GM23338 (cell line): Measurements from ENCODE around the gene AURKB. TPM values are rescaled to one million over a fixed set of nuclear protein-coding genes. Genes with fewer than 3 reads are reported as not detected.

Experiments used
- ATAC-seq: fragments of 200-7000 bp; cut with Tn5 transposase; 3 replicates; pipeline ENCODE4 v1.9.1; 2020
- DNase-seq: peaks from one replicate; pipeline ENCODE4 v3.0.0-alpha.2; 2015; ENCODE audit warnings: low spot score
- H2AFZ ChIP-seq: fragments of 200-600 bp; sonication (generic); 2 replicates; pipeline ENCODE4 v1.8.0; 2016; ENCODE audit warnings: antibody characterized with exemption, mild to moderate bottlenecking, moderate library complexity
- H3F3A ChIP-seq: fragments of 200-600 bp; sonication (generic); replicated peaks from 2 replicates; pipeline ENCODE4 v1.8.0; 2017; ENCODE audit warnings: antibody characterized with exemption, mixed run types, low read depth
- H3K27ac ChIP-seq: fragments of 200-600 bp; sonication (generic); 2 replicates; pipeline ENCODE4 v1.6.1; 2016; ENCODE audit warnings: low read depth
- H3K27me3 ChIP-seq: fragments of 200-600 bp; sonication (generic); 2 replicates; pipeline ENCODE4 v1.8.0; 2016; ENCODE audit warnings: mild to moderate bottlenecking, mixed run types, moderate library complexity; ENCODE audit not compliant: insufficient read depth
- H3K36me3 ChIP-seq: fragments of 200-600 bp; sonication (generic); 2 replicates; pipeline ENCODE4 v1.8.0; 2016; ENCODE audit warnings: mild to moderate bottlenecking; ENCODE audit not compliant: insufficient read depth
- H3K4me1 ChIP-seq: fragments of 200-600 bp; sonication (generic); 2 replicates; pipeline ENCODE4 v1.8.0; 2016; ENCODE audit warnings: mild to moderate bottlenecking, moderate library complexity; ENCODE audit not compliant: insufficient read depth
- H3K4me2 ChIP-seq: fragments of 200-600 bp; sonication (generic); 2 replicates; pipeline ENCODE4 v1.7.1; 2017; ENCODE audit warnings: mixed run types
- H3K4me3 ChIP-seq: fragments of 200-600 bp; sonication (generic); 2 replicates; pipeline ENCODE4 v1.6.1; 2016; ENCODE audit warnings: mixed run types
- H3K79me2 ChIP-seq: fragments of 200-600 bp; sonication (generic); replicated peaks from 2 replicates; pipeline ENCODE4 v1.8.0; 2017; ENCODE audit warnings: mild to moderate bottlenecking; ENCODE audit not compliant: insufficient read depth
- H3K9me2 ChIP-seq: fragments of 200-600 bp; sonication (generic); 2 replicates; pipeline ENCODE4 v1.8.0; 2017; ENCODE audit not compliant: insufficient read depth
- H4K20me1 ChIP-seq: fragments of 200-600 bp; sonication (generic); replicated peaks from 2 replicates; pipeline ENCODE4 v1.8.0; 2017; ENCODE audit warnings: mild to moderate bottlenecking; ENCODE audit not compliant: insufficient read depth
- H3K27ac Mint-ChIP-seq: 2 replicates; pipeline ENCODE4 v1.8.0; 2020; ENCODE audit warnings: inconsistent platforms, mild to moderate bottlenecking, moderate library complexity, mixed read lengths
- H3K27me3 Mint-ChIP-seq: 3 replicates; pipeline ENCODE4 v1.8.0; 2022; ENCODE audit warnings: low read depth, mild to moderate bottlenecking, moderate library complexity, mixed read lengths, inconsistent platforms; ENCODE audit not compliant: insufficient read depth, poor library complexity
- H3K36me3 Mint-ChIP-seq: 3 replicates; pipeline ENCODE4 v1.8.0; 2021; ENCODE audit warnings: low read depth, mild to moderate bottlenecking, inconsistent platforms, moderate library complexity, mixed read lengths
- H3K4me1 Mint-ChIP-seq: 3 replicates; pipeline ENCODE4 v1.8.0; 2020; ENCODE audit warnings: mild to moderate bottlenecking, inconsistent platforms, mixed read lengths
- H3K4me3 Mint-ChIP-seq: 3 replicates; pipeline ENCODE4 v1.8.0; 2021; ENCODE audit warnings: moderate library complexity, mild to moderate bottlenecking, inconsistent platforms, mixed read lengths
- H3K9me3 Mint-ChIP-seq: 3 replicates; pipeline ENCODE4 v1.8.0; 2020; ENCODE audit warnings: moderate library complexity, mild to moderate bottlenecking, inconsistent platforms, mixed read lengths
- CREB1 ChIP-seq: fragments of 250-450 bp; sonication (Bioruptor Pico); IDR thresholded peaks from 2 replicates; pipeline ENCODE4 v1.5.0; 2020; ENCODE audit warnings: low read depth, mild to moderate bottlenecking, moderate library complexity
- CTCF ChIP-seq, 2 experiments: fragments of 200-600 bp in 1 of 2; sonication (generic) in 1 of 2; conservative IDR thresholded peaks; 2 replicates each; pipeline versions ENCODE4 v1.5.1 to v1.6.1; 2016 to 2017; ENCODE audit warnings: antibody characterized with exemption in 2 of 2, low read depth in 2 of 2, mild to moderate bottlenecking in 2 of 2, moderate library complexity in 1 of 2
- EZH2 ChIP-seq: fragments of 200-600 bp; sonication (generic); IDR thresholded peaks from one replicate; pipeline ENCODE4 v1.8.0; 2017; ENCODE audit warnings: antibody characterized with exemption, mild to moderate bottlenecking, low read depth; ENCODE audit not compliant: unreplicated experiment
- EZH2phosphoT487 ChIP-seq: fragments of 200-600 bp; sonication (generic); IDR thresholded peaks from one replicate; pipeline ENCODE4 v1.8.1; 2018; ENCODE audit warnings: antibody characterized with exemption; ENCODE audit not compliant: unreplicated experiment
- JUNB ChIP-seq: IDR thresholded peaks from one replicate; pipeline ENCODE4 v1.6.1; 2016; ENCODE audit warnings: antibody characterized with exemption; ENCODE audit not compliant: unreplicated experiment
- NANOG ChIP-seq: IDR thresholded peaks from 2 replicates; pipeline ENCODE4 v1.6.1; 2016; ENCODE audit warnings: antibody characterized with exemption, borderline replicate concordance
- POLR2AphosphoS5 ChIP-seq: IDR thresholded peaks from 2 replicates; pipeline ENCODE4 v1.6.1; 2016; ENCODE audit warnings: antibody characterized with exemption, low read depth
- REST ChIP-seq: IDR thresholded peaks from one replicate; pipeline ENCODE4 v1.6.1; 2018; ENCODE audit warnings: antibody characterized with exemption; ENCODE audit not compliant: unreplicated experiment
- STAT1 ChIP-seq: IDR thresholded peaks from one replicate; pipeline ENCODE4 v1.6.1; 2016; ENCODE audit warnings: antibody characterized with exemption; ENCODE audit not compliant: unreplicated experiment
- ZNF114 ChIP-seq: fragments of 250-450 bp; sonication (Bioruptor Pico); IDR thresholded peaks from 2 replicates; pipeline ENCODE4 v1.5.0; 2020; ENCODE audit warnings: mild to moderate bottlenecking, moderate library complexity
- ZNF331 ChIP-seq: fragments of 250-450 bp; sonication (Bioruptor Pico); IDR thresholded peaks from 2 replicates; pipeline ENCODE4 v1.5.0; 2020; ENCODE audit warnings: low read depth, mild to moderate bottlenecking, moderate library complexity
- ZNF462 ChIP-seq: fragments of 250-450 bp; sonication (Bioruptor Pico); IDR thresholded peaks from 2 replicates; pipeline ENCODE4 v1.5.0; 2020; ENCODE audit warnings: mild to moderate bottlenecking, moderate library complexity
- polyA plus RNA-seq: library from polyadenylated mRNA; unstranded; fragments of >200 nt; fragmentation: Nextera tagmentation; extraction: Ambion mirVana; gene quantifications from 2 replicates; pipeline ENCODE4 v1.2.1, GENCODE V29; 2016
- total RNA-seq: library from RNA; depleted of rRNA; stranded (reverse); fragments of >200 nt; shearing (Covaris generic); gene quantifications from 2 replicates; pipeline ENCODE4 v1.2.3, GENCODE V29; 2014
- TF ChIP-seq, protein P1 (sequence below): IDR thresholded peaks from 2 replicates; pipeline ENCODE4 v1.6.1; 2016; ENCODE audit warnings: antibody characterized with exemption

AURKB gene
- total and polyA plus RNA-seq, 2 experiments from 2014 or later: 135 to 212 TPM

DNA sequence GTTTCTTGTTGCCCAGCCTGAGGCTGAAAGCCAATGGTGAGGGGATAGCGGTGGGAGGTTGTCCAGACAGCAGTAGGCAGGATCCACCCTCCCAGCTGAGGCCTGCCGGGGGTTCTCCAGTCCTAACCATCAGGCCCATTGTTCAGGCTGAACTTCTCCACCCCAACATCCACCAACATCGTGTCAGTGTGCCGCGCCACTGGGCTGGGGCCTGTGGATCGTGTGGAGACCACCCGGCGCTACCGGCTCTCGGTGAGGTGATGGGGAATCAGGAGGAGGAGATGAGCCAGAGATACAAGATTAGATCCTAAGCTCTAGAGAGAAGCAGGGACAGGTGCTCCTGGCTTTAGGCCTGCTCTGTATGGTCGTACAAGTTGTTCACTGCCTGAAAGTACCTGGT lies 44.5 kb upstream of the AURKB start:
- Mint-ChIP-seq H3K27ac (no peak overlapping the region), H3K9me3 (no peaks in the 10 kb centered on the region), H3K27me3 (peaks cover 4% of the 10 kb centered on the region), H3K4me3 (no peak overlapping the region), H3K4me1 (peaks cover 8% of the 10 kb centered on the region), H3K36me3 (peaks cover 63% of the 10 kb centered on the region)
- H4K20me1 ChIP-seq: peaks cover 28% of the 10 kb centered on the region
- peaks cover 39% of the 10 kb centered on the region for H3K79me2 ChIP-seq
- ATAC-seq (no peak), DNase-seq (no peak)
- no peak overlapping the region for H2AFZ ChIP-seq
- H3K9me2 ChIP-seq: no peaks in the 10 kb centered on the region
- TF ChIP-seq REST: no peak
- no peak for TF ChIP-seq ZNF331
- no peak for TF ChIP-seq EZH2phosphoT487
- no peak for TF ChIP-seq ZNF114 (CRISPR knock-in tag)
- TF ChIP-seq CTCF (conservative IDR thresholded peaks at IDR 0.05; ENCODE audit: low read depth in 2 of 2): no peak
- TF ChIP-seq ZNF462 (CRISPR knock-in tag): no peak
- no peak for TF ChIP-seq STAT1
- TF ChIP-seq EZH2: no peak
- no peak for TF ChIP-seq POLR2AphosphoS5
- TF ChIP-seq, protein P1, sequence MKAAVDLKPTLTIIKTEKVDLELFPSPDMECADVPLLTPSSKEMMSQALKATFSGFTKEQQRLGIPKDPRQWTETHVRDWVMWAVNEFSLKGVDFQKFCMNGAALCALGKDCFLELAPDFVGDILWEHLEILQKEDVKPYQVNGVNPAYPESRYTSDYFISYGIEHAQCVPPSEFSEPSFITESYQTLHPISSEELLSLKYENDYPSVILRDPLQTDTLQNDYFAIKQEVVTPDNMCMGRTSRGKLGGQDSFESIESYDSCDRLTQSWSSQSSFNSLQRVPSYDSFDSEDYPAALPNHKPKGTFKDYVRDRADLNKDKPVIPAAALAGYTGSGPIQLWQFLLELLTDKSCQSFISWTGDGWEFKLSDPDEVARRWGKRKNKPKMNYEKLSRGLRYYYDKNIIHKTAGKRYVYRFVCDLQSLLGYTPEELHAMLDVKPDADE: no peak
- no peak for TF ChIP-seq JUNB
- no peak for TF ChIP-seq NANOG
- TF ChIP-seq CREB1 (CRISPR knock-in tag): no peak
- H3K4me3 ChIP-seq: no peak overlapping the region
- H3K27me3 ChIP-seq: no peaks in the 10 kb centered on the region
- H3K4me1 ChIP-seq: peaks cover 8% of the 10 kb centered on the region; the same call in 1 of the 2 replicates
- H3F3A ChIP-seq: 0 out of 2 replicates have a peak, but pooled peaks cover 1% of the 10 kb centered on the region
- H3K27ac ChIP-seq: no peak overlapping the region
- H3K4me2 ChIP-seq: no peak overlapping the region
- H3K36me3 ChIP-seq: peaks cover 53% of the 10 kb centered on the region
